Measurements from ENCODE around the gene KCNJ1.

KCNJ1 gene
- 0 to 0.38 (median 0) reads per million in 9 experiments for total RNA-seq

- Mint-ChIP-seq H3K9me3 (no peaks in the 10 kb centered on the region), H3K4me1 (ENCODE audit: low read depth in 2 of 2) (no peaks in the 10 kb centered on the region)
These were observed at the start of gene KCNJ1 for GRCh38 chr11:128867277-128867676. KCNJ1 (minus strand) TSS chr11:128867296; CDS start chr11:128840243, 27,053 bp downstream.

GRCh38 chr11:128916681-128917080 lies 49.6 kb upstream of the KCNJ1 start:
- H3K4me1 Mint-ChIP-seq (ENCODE audit: low read depth in 2 of 2), result peaks cover 0 to 7% of the 10 kb centered on the region in 2 donors
- peaks cover 47 to 94% of the 10 kb centered on the region in 2 donors for H3K27me3 Mint-ChIP-seq
- no peak overlapping the region for H3K4me3 Mint-ChIP-seq
- peaks cover 0 to 5% of the 10 kb centered on the region in 2 donors for H3K9me3 Mint-ChIP-seq
- DNase-seq (no peak), ATAC-seq (replicated peaks) (no peak)
- H3K27ac Mint-ChIP-seq, result no peak overlapping the region
- peaks cover 4% of the 10 kb centered on the region for H3K36me3 Mint-ChIP-seq (ENCODE audit: insufficient read depth)

More at GRCh38 chr11:128867277-128867676, at the start of gene KCNJ1:
- DNase-seq (no peak), ATAC-seq (replicated peaks) (peak; percentile 15)
- Mint-ChIP-seq H3K36me3 (ENCODE audit: insufficient read depth) (peaks cover 5% of the 10 kb centered on the region), H3K4me3 (no peak within 1 kb of the TSS), H3K27ac (no peak within 1 kb of the TSS), H3K27me3 (peaks cover 0 to 8% of the 10 kb centered on the region in 2 donors)

DNA sequence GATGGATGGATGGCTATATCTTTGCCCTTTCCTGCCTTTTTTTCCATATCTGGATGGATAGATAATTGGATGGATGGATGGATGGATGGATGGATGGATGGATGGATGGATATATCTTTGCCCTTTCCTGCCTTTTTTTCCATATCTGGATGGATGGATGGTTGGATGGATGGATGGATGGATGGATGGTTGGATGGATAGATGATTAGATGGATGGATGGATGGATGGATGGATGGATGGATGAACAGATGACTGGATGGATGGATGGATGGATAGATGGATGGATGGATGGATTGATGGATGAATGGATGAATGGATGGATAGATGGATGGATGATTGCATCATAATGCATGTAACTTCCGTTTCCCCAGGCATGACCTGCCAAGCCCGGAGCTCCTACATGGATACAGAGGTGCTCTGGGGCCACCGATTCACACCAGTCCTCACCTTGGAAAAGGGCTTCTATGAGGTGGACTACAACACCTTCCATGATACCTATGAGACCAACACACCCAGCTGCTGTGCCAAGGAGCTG lies 49.0 kb upstream of the KCNJ1 start:
- Mint-ChIP-seq H3K4me3 (no peak overlapping the region), H3K4me1 (ENCODE audit: low read depth in 2 of 2) (peaks cover 0 to 7% of the 10 kb centered on the region in 2 donors), H3K36me3 (ENCODE audit: insufficient read depth) (peaks cover 4% of the 10 kb centered on the region), H3K9me3 (peaks cover 0 to 5% of the 10 kb centered on the region in 2 donors), H3K27ac (no peak overlapping the region), H3K27me3 (peaks cover 46 to 94% of the 10 kb centered on the region in 2 donors)
- ATAC-seq (replicated peaks), result no peak
- DNase-seq, result no peak

GRCh38 chr11:128915149-128915521 lies 48.0 kb upstream of the KCNJ1 start:
- H3K27me3 Mint-ChIP-seq, result peaks cover 36 to 93% of the 10 kb centered on the region in 2 donors
- no peak overlapping the region for H3K4me3 Mint-ChIP-seq

DNA sequence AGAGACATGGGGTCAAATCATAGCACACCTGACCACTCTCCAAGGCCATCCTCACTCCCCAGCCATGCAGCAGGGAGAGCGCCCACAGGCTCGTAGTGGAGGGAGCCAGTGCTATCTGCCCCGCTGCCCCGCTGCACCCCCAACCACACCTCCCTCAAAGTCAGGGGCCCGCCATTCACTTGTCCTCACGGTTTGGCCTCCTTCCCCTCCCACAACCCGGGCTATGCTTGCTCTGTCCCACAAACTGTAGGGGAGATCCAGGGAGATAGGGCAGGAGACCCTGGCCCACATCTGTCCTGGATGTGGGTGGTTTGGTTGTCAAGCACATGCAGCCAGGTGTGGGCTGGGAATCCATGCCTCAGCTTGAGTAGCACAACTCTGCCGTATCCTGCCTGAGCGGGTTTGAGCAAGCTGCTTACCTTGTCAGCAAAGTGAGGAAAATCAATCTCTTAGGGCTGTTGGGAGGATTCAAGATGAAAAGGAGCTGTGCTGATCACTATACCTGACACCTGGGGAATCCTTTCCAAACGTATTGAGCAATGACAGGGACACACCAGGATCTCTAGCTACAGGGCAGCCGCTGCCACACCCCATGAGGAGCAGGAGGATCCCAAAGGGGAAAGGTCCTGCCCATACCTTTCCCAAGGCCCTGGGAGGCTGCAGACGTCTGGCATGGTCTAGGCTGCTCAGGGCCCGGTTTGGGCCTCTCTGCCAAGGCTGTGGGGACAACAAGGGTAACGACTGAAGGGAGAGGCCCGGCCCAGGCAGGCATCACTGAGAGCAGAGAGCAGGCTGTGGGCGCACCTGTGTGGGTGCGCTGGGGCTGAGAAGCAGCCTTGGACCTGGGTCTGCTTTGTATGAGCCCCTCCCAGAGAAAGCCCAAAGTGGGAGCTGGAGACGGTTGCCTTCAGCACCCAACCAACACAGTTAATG lies 47.4 kb upstream of the KCNJ1 start:
- no peak overlapping the region for H3K27ac Mint-ChIP-seq
- H3K27me3 Mint-ChIP-seq, result peaks cover 40 to 95% of the 10 kb centered on the region in 2 donors
- no peak for DNase-seq

More at GRCh38 chr11:128915149-128915521, 48.0 kb upstream of the KCNJ1 start:
- Mint-ChIP-seq H3K27ac (no peak overlapping the region), H3K4me1 (ENCODE audit: low read depth in 2 of 2) (peaks cover 0 to 7% of the 10 kb centered on the region in 2 donors), H3K9me3 (peaks cover 0 to 5% of the 10 kb centered on the region in 2 donors), H3K36me3 (ENCODE audit: insufficient read depth) (peaks cover 4% of the 10 kb centered on the region)
- no peak for ATAC-seq (replicated peaks)
- DNase-seq, result no peak

GRCh38 chr11:128913806-128914205 lies 46.7 kb upstream of the KCNJ1 start:
- Mint-ChIP-seq H3K27me3 (peaks cover 45 to 95% of the 10 kb centered on the region in 2 donors), H3K4me1 (ENCODE audit: low read depth in 2 of 2) (peaks cover 0 to 6% of the 10 kb centered on the region in 2 donors), H3K27ac (no peak overlapping the region), H3K4me3 (no peak overlapping the region), H3K36me3 (ENCODE audit: insufficient read depth) (no peaks in the 10 kb centered on the region), H3K9me3 (peaks cover 0 to 5% of the 10 kb centered on the region in 2 donors)
- ATAC-seq (replicated peaks), result no peak
- no peak for DNase-seq

More for the DNA sequence above, 47.4 kb upstream of the KCNJ1 start:
- Mint-ChIP-seq H3K36me3 (ENCODE audit: insufficient read depth) (peaks cover 4% of the 10 kb centered on the region), H3K4me3 (no peak overlapping the region), H3K4me1 (ENCODE audit: low read depth in 2 of 2) (peaks cover 0 to 7% of the 10 kb centered on the region in 2 donors), H3K9me3 (peaks cover 0 to 5% of the 10 kb centered on the region in 2 donors)
- no peak for ATAC-seq (replicated peaks)

DNA sequence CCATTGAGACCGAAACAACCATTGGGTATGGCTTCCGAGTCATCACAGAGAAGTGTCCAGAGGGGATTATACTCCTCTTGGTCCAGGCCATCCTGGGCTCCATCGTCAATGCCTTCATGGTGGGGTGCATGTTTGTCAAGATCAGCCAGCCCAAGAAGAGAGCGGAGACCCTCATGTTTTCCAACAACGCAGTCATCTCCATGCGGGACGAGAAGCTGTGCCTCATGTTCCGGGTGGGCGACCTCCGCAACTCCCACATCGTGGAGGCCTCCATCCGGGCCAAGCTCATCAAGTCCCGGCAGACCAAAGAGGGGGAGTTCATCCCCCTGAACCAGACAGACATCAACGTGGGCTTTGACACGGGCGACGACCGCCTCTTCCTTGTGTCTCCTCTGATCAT lies 44.6 kb upstream of the KCNJ1 start:
- Mint-ChIP-seq H3K4me3 (no peak overlapping the region), H3K27me3 (peaks cover 31 to 90% of the 10 kb centered on the region in 2 donors), H3K9me3 (peaks cover 0 to 5% of the 10 kb centered on the region in 2 donors), H3K36me3 (ENCODE audit: insufficient read depth) (no peaks in the 10 kb centered on the region), H3K27ac (no peak overlapping the region), H3K4me1 (ENCODE audit: low read depth in 2 of 2) (no peaks in the 10 kb centered on the region)
- no peak for ATAC-seq (replicated peaks)
- no peak for DNase-seq

GRCh38 chr11:128911239-128911638 lies 44.1 kb upstream of the KCNJ1 start:
- DNase-seq (no peak), ATAC-seq (replicated peaks) (no peak)
- H3K36me3 Mint-ChIP-seq (ENCODE audit: insufficient read depth), result no peaks in the 10 kb centered on the region
- peaks cover 0 to 5% of the 10 kb centered on the region in 2 donors for H3K9me3 Mint-ChIP-seq
- H3K27ac Mint-ChIP-seq, result no peak overlapping the region
- H3K4me1 Mint-ChIP-seq (ENCODE audit: low read depth in 2 of 2), result peaks cover 1 to 4% of the 10 kb centered on the region in 2 donors
- H3K27me3 Mint-ChIP-seq, result peaks cover 29 to 90% of the 10 kb centered on the region in 2 donors
- no peak overlapping the region for H3K4me3 Mint-ChIP-seq

DNA sequence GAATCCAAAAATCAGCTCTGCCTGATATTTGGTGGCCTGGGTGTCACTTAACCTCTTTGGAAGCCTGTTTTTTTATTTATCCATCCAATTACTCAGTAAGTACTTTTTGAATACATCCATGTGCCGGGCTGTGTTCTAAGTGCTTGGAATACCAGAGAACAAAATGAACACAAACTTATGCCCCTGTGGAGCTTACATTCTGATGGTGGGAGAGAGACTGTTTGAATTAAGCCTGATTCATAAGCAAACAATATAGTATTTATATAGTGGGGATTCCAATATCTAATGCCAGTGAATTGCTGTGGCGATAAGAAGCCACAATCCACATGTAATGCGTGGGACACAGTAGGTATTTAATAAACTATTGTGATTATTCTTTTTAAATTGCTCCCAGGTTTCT lies 43.5 kb upstream of the KCNJ1 start:
- H3K36me3 Mint-ChIP-seq (ENCODE audit: insufficient read depth), result no peaks in the 10 kb centered on the region
- DNase-seq, result no peak
- no peak overlapping the region for H3K4me3 Mint-ChIP-seq
- peaks cover 23 to 89% of the 10 kb centered on the region in 2 donors for H3K27me3 Mint-ChIP-seq
- H3K27ac Mint-ChIP-seq, result no peak overlapping the region
- ATAC-seq (replicated peaks), result no peak
- no peaks in the 10 kb centered on the region for H3K9me3 Mint-ChIP-seq
- H3K4me1 Mint-ChIP-seq (ENCODE audit: low read depth in 2 of 2), result peaks cover 5 to 8% of the 10 kb centered on the region in 2 donors

DNA sequence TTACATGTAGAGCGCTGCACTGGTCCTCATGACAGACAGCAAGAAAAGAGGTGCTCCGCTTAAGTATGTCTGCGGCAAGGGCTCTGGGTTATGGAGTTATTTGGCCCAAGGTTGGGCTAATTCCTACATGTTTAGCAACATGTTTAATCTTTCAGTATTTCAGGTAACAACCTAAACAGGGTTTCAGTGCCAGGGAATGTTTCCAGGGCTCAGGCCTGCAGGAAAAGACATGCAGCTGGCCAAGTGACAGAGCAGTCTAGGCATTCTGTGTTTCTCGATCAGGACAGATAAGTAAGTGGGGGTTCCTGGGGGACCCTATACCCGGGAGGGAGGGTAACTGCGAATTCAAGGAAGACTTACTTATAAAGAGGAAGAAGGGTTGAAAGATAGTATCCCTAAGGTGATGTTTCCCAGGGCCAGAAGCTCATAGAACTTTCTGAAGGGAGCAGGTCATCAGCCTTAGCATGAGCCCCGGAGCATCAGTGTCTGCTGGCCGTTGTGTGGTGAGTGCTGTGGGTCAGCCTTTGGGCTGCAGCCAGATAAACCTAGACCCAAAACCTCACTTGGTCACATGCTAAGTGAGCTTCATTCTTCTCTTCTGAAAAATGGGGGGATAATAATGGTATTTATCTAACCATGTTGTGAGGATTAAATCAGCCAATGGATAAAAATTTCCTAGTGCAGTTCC lies 42.5 kb upstream of the KCNJ1 start:
- peaks cover 5 to 9% of the 10 kb centered on the region in 2 donors for H3K4me1 Mint-ChIP-seq (ENCODE audit: low read depth in 2 of 2)

GRCh38 chr11:128908391-128909246 lies 41.5 kb upstream of the KCNJ1 start:
- Mint-ChIP-seq H3K27ac (no peak overlapping the region), H3K4me1 (ENCODE audit: low read depth in 2 of 2) (peaks cover 5 to 16% of the 10 kb centered on the region in 2 donors), H3K27me3 (peaks cover 15 to 81% of the 10 kb centered on the region in 2 donors), H3K9me3 (no peaks in the 10 kb centered on the region), H3K4me3 (no peak overlapping the region), H3K36me3 (ENCODE audit: insufficient read depth) (no peaks in the 10 kb centered on the region)
- DNase-seq (no peak), ATAC-seq (replicated peaks) (no peak)

More for the DNA sequence above, 42.5 kb upstream of the KCNJ1 start:
- Mint-ChIP-seq H3K27me3 (peaks cover 17 to 81% of the 10 kb centered on the region in 2 donors), H3K4me3 (no peak overlapping the region), H3K36me3 (ENCODE audit: insufficient read depth) (no peaks in the 10 kb centered on the region), H3K27ac (no peak overlapping the region), H3K9me3 (no peaks in the 10 kb centered on the region)
- ATAC-seq (replicated peaks) (no peak), DNase-seq (no peak)

DNA sequence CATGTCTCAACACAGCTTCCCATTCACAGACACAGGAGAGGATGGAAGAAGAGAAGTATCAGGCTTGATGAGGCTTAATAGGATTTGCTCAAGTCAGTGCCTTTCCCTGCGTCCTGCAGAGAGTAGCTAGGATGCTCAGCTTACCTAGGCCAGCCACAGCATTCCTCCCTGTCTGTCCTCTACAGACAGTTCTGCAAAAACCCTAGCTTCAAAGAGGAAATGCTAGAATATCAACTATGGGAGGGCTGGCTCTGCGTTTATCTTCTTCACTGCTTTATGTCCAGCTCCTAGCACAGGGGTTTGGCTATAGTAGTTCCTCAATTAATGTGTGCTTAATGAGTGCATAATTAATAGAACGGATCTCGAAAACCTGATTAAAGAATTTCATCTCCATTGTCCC lies 40.5 kb upstream of the KCNJ1 start:
- Mint-ChIP-seq H3K27ac (no peak overlapping the region), H3K27me3 (peaks cover 10 to 79% of the 10 kb centered on the region in 2 donors), H3K36me3 (ENCODE audit: insufficient read depth) (no peaks in the 10 kb centered on the region), H3K4me3 (no peak overlapping the region), H3K9me3 (no peaks in the 10 kb centered on the region), H3K4me1 (ENCODE audit: low read depth in 2 of 2) (peaks cover 5 to 18% of the 10 kb centered on the region in 2 donors)
- no peak for DNase-seq
- no peak for ATAC-seq (replicated peaks)
